Heart left ventricle (tissue), 16 donors: Measurements from ENCODE around the gene SLC40A1. TPM values are rescaled to one million over a fixed set of nuclear protein-coding genes. Genes with fewer than 3 reads are reported as not detected.

ENCODE experiments used
- ATAC-seq, 4 donors: fragments of 200-7000 bp; cut with Tn5 transposase; one replicate each; pipeline ENCODE4 v1.9.1; 2020 to 2022; ENCODE audit warnings: moderate library complexity in 4 of 4, mild to moderate bottlenecking in 3 of 4, moderate number of reproducible peaks in 1 of 4
- DNase-seq, 5 donors: peaks; one replicate each; pipeline ENCODE4 v3.0.0-alpha.2; 2020
- H3K27ac ChIP-seq, 12 donors: fragments of 200-600 bp; sonication (generic) in 4 of 12; one replicate each; pipeline versions ENCODE4 v1.5.0 to v1.8.0; 2016 to 2022; ENCODE audit warnings: mild to moderate bottlenecking in 2 of 12
- H3K27me3 ChIP-seq, 9 donors: fragments of 200-600 bp; sonication (generic) in 2 of 9; one replicate each; pipeline versions ENCODE4 v1.5.1 to v1.8.0; 2016 to 2022; ENCODE audit warnings: mild to moderate bottlenecking in 3 of 9
- H3K36me3 ChIP-seq, 9 donors: fragments of 200-600 bp; sonication (generic) in 2 of 9; one replicate each; pipeline versions ENCODE4 v1.5.0 to v1.8.0; 2018 to 2022; ENCODE audit warnings: mild to moderate bottlenecking in 2 of 9
- H3K4me1 ChIP-seq, 12 donors: fragments of 200-600 bp; sonication (generic) in 4 of 12; one replicate each; pipeline versions ENCODE4 v1.5.0 to v1.8.0; 2016 to 2022; ENCODE audit warnings: mild to moderate bottlenecking in 3 of 12
- H3K4me3 ChIP-seq, 12 donors: fragments of 200-600 bp; sonication (generic) in 4 of 12; one replicate each; pipeline versions ENCODE4 v1.5.0 to v1.8.0; 2017 to 2022; ENCODE audit warnings: mild to moderate bottlenecking in 9 of 12, moderate library complexity in 4 of 12
- H3K9me3 ChIP-seq, 12 donors: fragments of 200-600 bp; sonication (generic) in 4 of 12; one replicate each; pipeline versions ENCODE4 v1.5.0 to v1.8.0; 2016 to 2022; ENCODE audit warnings: mild to moderate bottlenecking in 1 of 12
- CTCF ChIP-seq, 12 donors: fragments of 200-600 bp; sonication (generic) in 4 of 12; IDR thresholded peaks; one replicate each; pipeline versions ENCODE4 v1.5.0 to v1.8.0; 2018 to 2022; ENCODE audit warnings: antibody characterized with exemption in 12 of 12, mild to moderate bottlenecking in 5 of 12
- POLR2A ChIP-seq, 2 donors: fragments of 450-650 bp; IDR thresholded peaks; one replicate each; pipeline ENCODE4 v1.6.1; 2017; ENCODE audit warnings: antibody characterized with exemption in 2 of 2, mild to moderate bottlenecking in 2 of 2, moderate library complexity in 2 of 2
- WGBS, 4 donors: extraction: QIAGEN DNeasy Blood & Tissue Kit in 2 of 4; methylation state at CpG; one replicate each; pipeline versions ENCODE4 v1.1.5 to v1.1.7; 2013 to 2018; 5-methylcytosine and 5-hydroxymethylcytosine counted together
- intact Hi-C, 10 donors: fragments of 100-400 bp; cut with DNase I; formaldehyde crosslinking; loops; one replicate each; pipeline versions ENCODE4 v1.11.1 to v1.14.2; 2022
- polyA plus RNA-seq, 2 donors: library from polyadenylated mRNA; stranded (reverse); fragments of 200-250 nt; gene quantifications; one replicate each; pipeline ENCODE4 v1.2.3, GENCODE V29; 2013
- total RNA-seq, 9 donors: library from RNA; depleted of rRNA in 2 of 9; stranded (reverse); fragments of >200 nt in 2 of 9; fragmentation: NEBNext Ultra II Directional in 3 of 9; extraction: Animal tissue kit (Norgen Biotek cat#: 25700) in 3 of 9; gene quantifications; one replicate each; pipeline versions ENCODE4 v1.1.0 to v1.2.4, GENCODE V29; 2016 to 2023
- donor health status: ischemic (EF 13 %, LVEDD 7.1; RV severe dilation, severe dysfunction).
- donor health status: healthy with polysubstance abuse.
- donor health status: DM: no; HTN: yes; CAD: no.
- donor health status: DM: no; HTN: no; CAD: no.
- donor health status: ischemic (EF 25% LVEDD 6.9; RV normal size, moderate dysfunction).
- donor health status: ischemic (EF 25% LVEDD 5.7; RV mildly dilated, moderate dysfunction).
- donor health status: healthy.
- donor health status: DM: yes; HTN: yes; CAD: no.
- donor health status: ischemic (EF 35%, LVEDD 5.7; RV mildly dilated, moderate dysfunction).
- donor health status: nonischemic (EF 11% LVEDD 7.7; RV severe dilation, severe dysfunction).
- donor health status: DM: yes; HTN: yes; CAD: no.
- donor health status: PGD.
- donor health status: ischemic (EF 29% LVEDD 5.4; RV normal size, mild dysfunction).
- donor health status: nonischemic (EF 23%, LVEDD 6.1; RV moderate dilation, normal function).

The SLC40A1 gene
- total and polyA plus RNA-seq, 11 donors: 10.2 to 109 (median 40.5) TPM

- no peak for TF ChIP-seq POLR2A (IDR thresholded peaks at IDR 0.05)
- no peak for TF ChIP-seq CTCF (IDR thresholded peaks at IDR 0.05)
- Histone ChIP-seq H3K27ac (no peak overlapping the region), H3K4me3 (no peak overlapping the region), H3K36me3 (no peaks in the 10 kb centered on the region), H3K4me1 (peaks cover 0 to 4% (median 0%) of the 10 kb centered on the region in 12 donors), H3K27me3 (no peaks in the 10 kb centered on the region), H3K9me3 (no peaks in the 10 kb centered on the region)
- intact Hi-C loops: no loop called here
- ATAC-seq: no peak
- WGBS, 4 donors: 25 to 30% (median 27%) methylated on average over 1 of the region's 1 CpG
- no peak for DNase-seq
These were observed 18.7 kb upstream of the SLC40A1 start for GRCh38 chr2:189599245-189599644.

GRCh38 chr2:189595417-189595816, 14.8 kb upstream of the SLC40A1 start:
- Histone ChIP-seq H3K27me3 (no peaks in the 10 kb centered on the region), H3K9me3 (no peaks in the 10 kb centered on the region), H3K4me1 (peaks cover 0 to 4% (median 0%) of the 10 kb centered on the region in 12 donors), H3K27ac (peak overlapping the region in 7 of 12 donors; percentile 14 to 60 (median 21)), H3K4me3 (no peak overlapping the region), H3K36me3 (no peaks in the 10 kb centered on the region)
- no peak for TF ChIP-seq CTCF (IDR thresholded peaks at IDR 0.05)
- no peak for TF ChIP-seq POLR2A (IDR thresholded peaks at IDR 0.05)
- ATAC-seq (peak in 1 of 4 donors; percentile 54), DNase-seq (no peak)
- 55 to 63% (median 57%) methylated on average over 3 of the region's 3 CpGs for WGBS, 4 donors
- intact Hi-C loops: no loop called here

- no peak for TF ChIP-seq POLR2A (IDR thresholded peaks at IDR 0.05)
- TF ChIP-seq CTCF (IDR thresholded peaks at IDR 0.05): no peak
- 94 to 98% (median 97%) methylated on average over 2 of the region's 2 CpGs for WGBS, 4 donors
- intact Hi-C loops: no loop called here
These were observed 13.7 kb upstream of the SLC40A1 start for GRCh38 chr2:189594305-189594704.

GRCh38 chr2:189593115-189593514, 12.5 kb upstream of the SLC40A1 start:
- intact Hi-C loops: no loop called here
- WGBS, 4 donors: 91 to 98% (median 96%) methylated on average over 3 of the region's 3 CpGs
- ATAC-seq: no peak

More at GRCh38 chr2:189594305-189594704, 13.7 kb upstream of the SLC40A1 start:
- ATAC-seq: no peak
- no peak overlapping the region for H3K4me3 ChIP-seq
- no peaks in the 10 kb centered on the region for H3K27me3 ChIP-seq
- peaks cover 0 to 4% (median 0%) of the 10 kb centered on the region in 12 donors for H3K4me1 ChIP-seq
- no peak overlapping the region for H3K27ac ChIP-seq
- H3K36me3 ChIP-seq: no peaks in the 10 kb centered on the region
- no peak for DNase-seq
- no peaks in the 10 kb centered on the region for H3K9me3 ChIP-seq

More at GRCh38 chr2:189593115-189593514, 12.5 kb upstream of the SLC40A1 start:
- no peak for DNase-seq
- H3K4me3 ChIP-seq: no peak overlapping the region
- TF ChIP-seq POLR2A (IDR thresholded peaks at IDR 0.05): no peak
- no peaks in the 10 kb centered on the region for H3K27me3 ChIP-seq
- no peaks in the 10 kb centered on the region for H3K9me3 ChIP-seq
- H3K4me1 ChIP-seq: peaks cover 0 to 4% (median 0%) of the 10 kb centered on the region in 12 donors
- no peaks in the 10 kb centered on the region for H3K36me3 ChIP-seq
- H3K27ac ChIP-seq: no peak overlapping the region
